ENCODE results near the gene CNTNAP2.

GRCh38 chr7:147578196-147578595 lies 1461.6 kb downstream of the CNTNAP2 start:
- no peak for TF ChIP-seq CTCF (CRISPR knock-in tag; IDR thresholded peaks at IDR 0.05)
- TF ChIP-seq SIN3A (IDR thresholded peaks at IDR 0.05; ENCODE audit: borderline replicate concordance, low read depth, low read length): no peak
- TF ChIP-seq ETS1 (CRISPR knock-in tag; IDR thresholded peaks at IDR 0.05): no peak
